ENCODE measurements around the gene SOX11.

Gene SOX11

DNA sequence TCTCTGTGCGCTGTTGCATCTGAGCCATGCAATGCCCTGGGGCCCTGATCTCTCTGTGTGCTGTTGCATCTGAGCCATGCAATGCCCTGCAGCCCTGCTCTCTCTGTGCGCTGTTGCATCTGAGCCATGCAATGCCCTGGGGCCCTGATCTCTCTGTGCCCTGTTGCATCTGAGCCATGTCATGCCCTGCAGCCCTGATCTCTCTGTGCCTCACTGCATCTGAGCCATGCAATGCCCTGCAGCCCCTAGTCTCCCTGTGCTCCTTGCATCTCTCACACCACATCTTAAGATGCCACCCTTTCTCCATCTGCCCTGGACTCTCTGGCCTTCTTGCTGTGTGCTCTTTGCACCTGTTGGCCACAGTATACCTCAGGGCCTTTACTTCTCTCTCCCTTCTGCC is 56.2 kb downstream of the SOX11 start:
- H3K4me3 ChIP-seq (ENCODE audit: low read length) = no peak overlapping the region
- H3K9me3 ChIP-seq (ENCODE audit: insufficient read depth, low read depth, low read length) = no peaks in the 10 kb centered on the region
- H3K9ac ChIP-seq (ENCODE audit: low read depth, low read length) = no peak overlapping the region
- H3K4me1 ChIP-seq (ENCODE audit: insufficient read depth, low read length) = no peaks in the 10 kb centered on the region; the same call in 1 of the 2 replicates
- H3K27ac ChIP-seq (ENCODE audit: low read length) = no peak overlapping the region
- no peaks in the 10 kb centered on the region for H3K36me3 ChIP-seq (ENCODE audit: insufficient read depth, low read depth, low read length)
- H3K27me3 ChIP-seq (ENCODE audit: insufficient read depth, low read length) = no peaks in the 10 kb centered on the region; the same call in 1 of the 2 replicates

DNA sequence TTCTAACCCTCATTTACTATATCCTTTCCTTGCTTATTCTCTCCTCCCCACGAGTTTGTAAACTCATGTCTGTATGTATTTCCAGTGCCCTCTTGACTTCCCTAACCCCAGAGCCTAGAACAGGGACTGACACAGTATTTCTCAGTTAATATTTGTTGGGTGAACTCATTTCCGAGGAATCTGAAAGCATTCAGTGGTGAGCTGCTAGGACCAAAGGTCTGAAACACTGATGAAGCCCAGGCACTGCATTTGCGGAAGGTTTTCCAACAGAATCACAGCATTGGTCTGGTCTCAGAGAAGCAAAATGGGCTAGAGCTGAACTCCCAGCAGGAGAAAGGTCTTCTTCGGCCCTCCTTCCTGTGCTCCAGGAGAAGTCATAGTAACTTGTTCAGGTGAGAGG is 56.8 kb downstream of the SOX11 start:
- Histone ChIP-seq H3K9ac (ENCODE audit: low read depth, low read length) (no peak overlapping the region), H3K9me3 (ENCODE audit: insufficient read depth, low read depth, low read length) (no peaks in the 10 kb centered on the region), H3K4me1 (ENCODE audit: insufficient read depth, low read length) (no peaks in the 10 kb centered on the region; the same call in 1 of the 2 replicates), H3K36me3 (ENCODE audit: insufficient read depth, low read depth, low read length) (no peaks in the 10 kb centered on the region), H3K27ac (ENCODE audit: low read length) (no peak overlapping the region), H3K4me3 (ENCODE audit: low read length) (no peak overlapping the region), H3K27me3 (ENCODE audit: insufficient read depth, low read length) (no peaks in the 10 kb centered on the region; the same call in 1 of the 2 replicates)

DNA sequence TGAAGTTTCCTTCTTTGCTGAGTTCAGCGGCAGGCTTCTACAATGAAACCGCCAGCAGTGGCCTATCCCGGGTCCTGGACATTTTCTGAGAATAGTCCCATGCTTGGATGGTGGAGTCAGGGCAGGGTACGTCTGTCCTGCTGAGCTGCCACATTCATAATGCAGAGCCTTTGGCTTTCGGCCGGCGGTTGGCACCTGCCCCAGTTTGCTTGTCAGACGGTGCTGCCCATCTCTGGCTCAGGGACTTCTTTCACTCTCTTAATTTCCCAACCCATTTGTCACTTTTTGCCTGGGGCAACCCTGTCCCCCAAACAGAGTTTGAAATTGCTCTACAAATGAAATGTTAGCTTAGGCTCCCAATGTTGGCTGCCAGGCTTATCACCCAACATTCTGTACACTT is 57.2 kb downstream of the SOX11 start:
- Histone ChIP-seq H3K9ac (ENCODE audit: low read depth, low read length) (no peak overlapping the region), H3K27ac (ENCODE audit: low read length) (no peak overlapping the region), H3K36me3 (ENCODE audit: insufficient read depth, low read depth, low read length) (no peaks in the 10 kb centered on the region)

More for the DNA sequence above, 57.2 kb downstream of the SOX11 start:
- H3K27me3 ChIP-seq (ENCODE audit: insufficient read depth, low read length) = no peaks in the 10 kb centered on the region; the same call in 1 of the 2 replicates
- H3K4me3 ChIP-seq (ENCODE audit: low read length) = no peak overlapping the region
- no peaks in the 10 kb centered on the region for H3K9me3 ChIP-seq (ENCODE audit: insufficient read depth, low read depth, low read length)
- no peaks in the 10 kb centered on the region; the same call in 1 of the 2 replicates for H3K4me1 ChIP-seq (ENCODE audit: insufficient read depth, low read length)

All from iPS-20b (cell line).